Peyer's patch (tissue), 4 donors: ENCODE measurements around the gene PIK3CD.

ENCODE experiments used
- CTCF ChIP-seq, 6 experiments: fragments of 450-650 bp in 4 of 6; fragments of 200-600 bp in 2 of 6; sonication (generic) in 1 of 6; IDR thresholded peaks; one replicate each; pipeline ENCODE4 v1.5.1; 2017 to 2019; ENCODE audit warnings: antibody characterized with exemption in 6 of 6, mild to moderate bottlenecking in 3 of 6, moderate library complexity in 1 of 6
- POLR2A ChIP-seq, 2 donors: fragments of 450-650 bp; IDR thresholded peaks; one replicate each; pipeline ENCODE4 v1.5.1; 2017; ENCODE audit warnings: antibody characterized with exemption in 2 of 2, mild to moderate bottlenecking in 2 of 2, moderate library complexity in 2 of 2

- TF ChIP-seq POLR2A (IDR thresholded peaks at IDR 0.05), result no peak
- TF ChIP-seq CTCF (IDR thresholded peaks at IDR 0.05), result no peak
Measured at GRCh38 chr1:9729523-9729922, 78.0 kb downstream of the PIK3CD start.
